HG03159 (cell line): ENCODE data around the gene DMC1.

Source experiments
- ATAC-seq: cut with Tn5 transposase; IDR thresholded peaks from one replicate; pipeline ENCODE4 v1.9.1; 2021; ENCODE audit warnings: mild to moderate bottlenecking, moderate library complexity; ENCODE audit not compliant: unreplicated experiment

The DMC1 gene

GRCh38 chr22:38503021-38503420 lies 67.0 kb downstream of the DMC1 start:
- ATAC-seq, result no peak

- ATAC-seq, result no peak
These were observed 67.9 kb downstream of the DMC1 start for GRCh38 chr22:38501797-38502672.

GRCh38 chr22:38497869-38498268 lies 72.1 kb downstream of the DMC1 start:
- ATAC-seq, result no peak

DNA sequence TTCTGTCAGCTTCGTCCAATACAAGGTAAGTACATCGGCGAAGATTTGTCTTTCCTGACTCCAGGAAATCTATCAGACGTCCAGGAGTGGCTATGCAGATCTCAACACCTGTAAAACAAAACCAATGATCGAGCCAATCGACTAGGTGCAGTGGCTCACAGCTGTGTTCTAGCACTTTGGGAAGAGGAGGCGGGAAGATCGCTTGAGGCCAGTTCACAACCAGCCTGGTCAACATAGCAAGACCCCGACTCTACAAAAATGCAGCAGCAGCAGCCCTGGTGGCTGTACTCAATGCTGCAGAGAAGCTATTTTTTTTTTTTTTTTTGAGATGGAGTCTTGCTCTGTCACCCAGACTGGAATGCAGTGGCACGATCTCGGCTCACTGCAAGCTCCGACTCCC lies 75.0 kb downstream of the DMC1 start:
- ATAC-seq, result no peak

- ATAC-seq, result no peak
These were observed 75.5 kb downstream of the DMC1 start for GRCh38 chr22:38494498-38494897.

DNA sequence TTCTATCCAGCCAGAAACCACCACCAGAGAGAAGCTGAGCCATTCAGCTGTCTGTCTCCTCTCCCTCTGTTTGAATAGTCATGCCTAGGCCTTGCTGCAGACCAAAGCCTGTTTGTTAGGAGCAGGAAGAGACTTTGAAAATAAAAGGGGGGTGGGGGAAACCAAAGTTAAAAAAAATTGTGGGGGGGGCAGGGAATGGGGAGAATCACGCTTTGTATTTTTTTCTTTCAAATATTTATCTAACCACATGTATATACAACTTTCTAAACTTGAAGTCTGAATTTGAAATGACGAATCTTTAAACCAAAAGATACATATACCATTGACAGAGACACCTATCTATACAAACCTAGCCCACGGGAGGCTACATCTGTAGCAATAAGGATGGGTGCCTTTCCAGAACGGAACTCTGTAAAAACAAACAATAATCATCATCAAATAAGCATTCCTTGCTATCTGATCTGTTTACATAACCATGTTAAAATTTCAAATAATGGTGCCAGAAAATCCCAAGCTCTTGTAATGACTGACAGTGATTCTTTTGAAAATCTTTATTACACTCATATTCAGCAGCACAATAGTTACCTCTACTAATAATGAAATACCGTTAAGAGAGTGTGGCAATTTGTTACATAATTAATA lies 78.2 kb downstream of the DMC1 start:
- no peak for ATAC-seq

DNA sequence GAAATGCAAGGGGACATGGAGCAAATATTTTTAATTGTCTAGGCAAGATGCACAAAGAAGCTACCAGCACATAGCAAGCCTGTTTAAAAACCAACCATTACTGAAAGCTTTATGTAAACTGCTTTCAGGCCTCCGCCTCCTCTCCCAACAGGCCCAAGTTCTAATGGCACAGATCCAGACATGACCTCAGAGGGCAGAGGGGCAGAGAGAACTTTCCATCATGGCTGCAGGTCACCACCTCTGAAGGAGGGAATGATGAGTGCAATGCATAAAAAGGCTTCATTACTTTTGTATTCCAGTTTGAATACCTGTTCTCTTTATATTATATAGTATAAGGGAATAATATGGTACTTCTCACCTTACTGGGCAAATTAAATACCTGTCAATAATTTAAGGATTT lies 79.1 kb downstream of the DMC1 start:
- ATAC-seq, result no peak

DNA sequence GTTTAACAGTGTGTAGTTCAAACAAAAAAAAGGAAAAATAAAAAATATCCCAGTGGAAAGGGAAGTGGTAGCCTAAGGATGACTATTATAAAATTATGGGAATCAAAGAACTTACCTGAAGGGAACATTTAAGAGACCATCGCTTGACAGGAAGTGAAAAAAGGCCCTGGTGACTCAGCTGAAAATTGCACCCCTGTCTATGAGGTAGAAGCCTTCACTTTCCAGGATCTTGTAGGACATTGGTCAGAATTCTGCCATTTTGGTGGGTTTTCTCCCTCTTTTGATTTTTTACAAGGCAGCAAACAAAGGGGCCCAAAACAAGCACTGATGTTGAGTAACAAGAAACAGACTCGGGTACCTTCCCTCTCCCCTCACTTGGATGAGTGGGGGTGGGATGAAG lies 79.5 kb downstream of the DMC1 start:
- ATAC-seq, result no peak

DNA sequence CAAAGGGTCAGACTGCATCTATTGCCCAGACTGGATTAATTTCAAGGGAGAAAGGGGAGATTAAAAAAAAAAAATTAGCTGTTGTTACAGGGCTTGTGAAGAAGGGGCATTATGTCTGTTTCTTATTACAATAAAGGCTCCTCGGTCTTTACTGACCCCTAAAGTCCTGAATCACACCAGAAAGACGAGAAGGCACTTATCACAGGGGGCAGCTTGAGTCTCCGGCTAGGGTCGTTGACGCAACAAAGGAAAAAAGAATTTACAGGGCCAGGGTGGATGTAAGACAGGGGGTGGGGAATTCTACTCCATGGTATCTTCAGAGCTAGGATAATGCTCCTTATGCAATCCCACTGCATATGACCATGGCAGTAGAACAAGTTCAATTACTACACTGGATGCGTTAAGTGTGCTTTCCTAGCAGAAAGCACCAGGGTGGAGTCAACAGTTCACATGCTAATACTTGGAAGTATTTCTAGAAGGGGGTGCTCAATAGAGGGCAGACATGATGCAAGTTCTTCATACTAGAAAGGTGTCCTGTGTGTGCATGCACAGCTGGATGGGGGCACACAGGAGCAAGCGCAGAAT lies 80.3 kb downstream of the DMC1 start:
- ATAC-seq, result no peak

- ATAC-seq, result no peak
These were observed 80.8 kb downstream of the DMC1 start for GRCh38 chr22:38489142-38489541.

- no peak for ATAC-seq
These were observed 82.0 kb downstream of the DMC1 start for GRCh38 chr22:38487946-38488345.

DNA sequence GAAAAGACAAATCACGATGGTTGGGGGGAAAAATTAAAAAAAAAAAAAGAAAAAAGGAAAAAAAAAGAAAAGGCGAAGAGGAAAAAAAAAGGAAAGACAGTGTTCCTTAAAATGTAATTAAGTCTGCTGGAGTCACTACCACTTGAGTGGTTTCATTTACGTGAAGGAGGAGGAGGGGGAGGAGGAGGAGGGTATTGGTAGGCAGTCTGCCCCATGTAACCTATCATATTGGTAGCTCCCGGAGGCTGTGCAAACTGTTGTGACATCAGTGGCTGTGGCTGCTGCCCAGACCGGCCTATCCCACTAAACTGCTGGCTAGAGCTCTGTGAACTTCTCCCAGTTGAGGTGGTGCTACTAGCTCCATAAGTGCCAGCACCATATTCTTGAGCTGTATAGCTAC lies 84.2 kb downstream of the DMC1 start:
- no peak for ATAC-seq

GRCh38 chr22:38484244-38484643 lies 85.7 kb downstream of the DMC1 start:
- no peak for ATAC-seq

- ATAC-seq, result no peak
These were observed 87.2 kb downstream of the DMC1 start for GRCh38 chr22:38482662-38483308.

DNA sequence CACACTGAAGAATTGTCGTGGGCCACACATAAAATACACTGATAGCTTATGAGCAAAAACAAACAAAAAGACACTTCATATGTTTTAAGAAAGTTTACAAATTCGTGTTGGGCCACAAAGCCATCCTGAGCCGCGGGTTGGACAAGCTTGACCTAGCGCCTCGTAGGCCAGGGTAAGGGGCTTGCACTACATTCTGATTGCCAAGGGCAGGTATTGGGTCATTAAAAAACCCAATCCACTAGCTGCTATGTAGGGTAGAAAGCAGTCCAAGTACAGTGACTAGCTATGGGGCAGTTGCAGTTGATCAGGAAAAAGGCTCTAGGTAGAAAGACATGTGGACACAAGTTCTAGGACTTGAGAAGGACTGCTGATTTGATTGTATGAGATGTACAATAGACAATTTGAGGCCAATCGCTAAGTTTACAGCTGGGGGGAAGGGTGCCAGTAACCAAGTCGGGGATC lies 88.1 kb downstream of the DMC1 start:
- ATAC-seq, result no peak

DNA sequence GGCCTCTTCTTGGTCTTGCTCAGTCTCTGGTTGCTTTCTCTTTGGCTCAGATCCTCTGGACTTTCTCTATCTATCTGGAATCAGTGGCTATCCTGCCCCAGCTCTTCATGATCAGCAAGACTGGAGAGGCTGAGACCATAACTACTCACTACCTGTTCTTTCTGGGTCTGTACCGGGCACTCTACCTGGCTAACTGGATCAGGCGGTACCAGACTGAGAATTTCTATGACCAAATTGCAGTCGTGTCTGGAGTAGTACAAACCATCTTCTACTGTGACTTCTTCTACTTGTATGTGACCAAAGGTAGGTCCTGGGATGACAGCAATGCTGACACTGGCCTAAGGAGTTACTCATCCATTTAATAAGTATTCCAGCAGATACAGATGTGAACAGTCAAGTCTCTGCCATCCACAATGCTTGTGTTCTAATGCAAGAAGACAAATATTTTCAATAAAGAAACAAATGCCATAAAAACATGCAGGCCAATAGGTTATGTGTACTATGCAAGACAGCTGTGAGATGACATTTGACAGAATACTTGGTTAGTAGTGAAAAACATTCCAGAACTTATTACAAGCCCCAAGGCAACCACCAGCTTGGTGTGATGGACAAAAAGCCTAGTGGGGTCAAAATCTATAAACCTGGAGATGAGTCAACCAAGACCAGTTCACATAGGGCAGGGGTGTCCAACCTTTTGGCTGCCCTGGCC lies 88.7 kb downstream of the DMC1 start:
- no peak for ATAC-seq

DNA sequence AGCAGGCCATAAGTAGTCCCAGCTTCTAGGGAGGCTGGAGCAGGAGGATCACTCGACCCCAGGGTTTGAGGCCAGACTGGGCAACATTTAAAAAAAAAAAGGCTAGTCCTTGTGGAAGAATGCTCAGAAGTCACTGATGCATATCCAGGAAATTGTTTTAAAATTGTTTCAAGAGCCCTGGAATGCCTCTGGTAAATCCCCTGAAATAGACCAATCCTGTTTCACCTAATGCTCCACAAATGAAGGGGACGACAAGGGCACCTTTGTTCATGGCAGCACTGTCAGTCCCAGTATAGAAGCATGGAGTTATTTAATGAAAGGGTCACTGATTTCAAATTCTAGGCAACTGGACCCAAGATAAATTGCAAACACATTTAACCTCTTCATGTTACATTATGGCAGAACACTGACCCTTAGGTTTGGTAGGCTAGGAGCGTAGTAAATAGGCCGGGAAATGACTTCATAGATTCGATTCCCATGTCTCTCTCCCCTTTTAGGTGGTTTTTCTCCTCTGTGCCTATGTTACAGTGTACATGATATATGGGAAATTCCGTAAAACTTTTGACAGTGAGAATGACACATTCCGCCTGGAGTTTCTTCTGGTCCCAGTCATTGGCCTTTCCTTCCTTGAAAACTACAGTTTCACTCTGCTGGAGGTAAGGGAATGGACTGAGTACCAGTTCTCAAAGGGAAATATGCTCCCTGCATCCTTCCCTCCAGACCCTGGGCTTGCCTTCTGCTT lies 90.7 kb downstream of the DMC1 start:
- no peak for ATAC-seq

DNA sequence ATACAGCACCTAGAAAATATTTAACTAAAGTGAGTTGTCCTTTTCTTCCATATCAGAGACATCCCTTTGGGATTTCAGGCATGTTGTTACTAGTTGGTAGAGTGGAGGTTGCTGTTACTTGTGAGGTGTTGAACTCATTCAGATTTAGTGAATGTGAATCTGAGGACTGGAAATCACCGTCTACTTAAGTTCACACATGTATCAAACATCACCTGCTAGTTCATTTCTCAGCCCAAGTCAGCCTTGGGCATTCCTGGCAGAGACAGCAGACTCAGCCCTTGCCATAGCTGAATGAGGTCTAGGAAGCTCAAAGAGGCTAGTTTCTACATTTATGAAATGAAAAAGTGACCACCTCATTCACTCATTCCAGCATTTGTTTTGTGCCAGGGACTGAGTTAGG lies 92.4 kb downstream of the DMC1 start:
- ATAC-seq, result no peak

GRCh38 chr22:38474003-38474607 lies 95.9 kb downstream of the DMC1 start:
- ATAC-seq, result no peak

DNA sequence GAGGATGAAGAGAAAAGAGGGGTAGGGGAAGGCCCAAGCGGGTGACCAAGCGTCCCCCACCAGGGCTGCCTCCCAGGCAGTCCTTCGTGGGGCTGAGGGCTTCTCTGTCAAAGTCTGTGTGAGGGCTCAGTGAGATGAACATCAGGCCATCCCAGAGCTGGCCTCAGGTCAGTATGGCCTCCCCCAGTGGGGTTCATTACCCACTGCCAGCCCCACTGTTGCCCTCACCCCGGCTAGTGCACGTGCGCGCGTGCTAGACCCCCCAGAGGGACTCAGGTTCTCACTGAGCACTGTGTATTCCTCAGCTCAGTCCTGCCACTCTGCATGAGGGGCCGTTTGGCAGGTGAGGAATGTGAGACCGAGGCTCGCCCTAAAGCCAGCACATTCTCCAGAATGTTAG lies 98.7 kb downstream of the DMC1 start:
- ATAC-seq, result no peak
